HUDEP-2 (cell line): ENCODE results near the gene AHNAK.
"Not testable (repeated sequence)": the region's sequence is repeated elsewhere in the genome, so short reads cannot be mapped to it uniquely, and the experiment has no call there.

Experiments
- DNase-seq, 76 experiments: peaks; one replicate each; lab custom pipeline; 2025; ENCODE audit not compliant: unreplicated experiment in 76 of 76; lab: John Stamatoyannopoulos, UW

Gene AHNAK

DNA sequence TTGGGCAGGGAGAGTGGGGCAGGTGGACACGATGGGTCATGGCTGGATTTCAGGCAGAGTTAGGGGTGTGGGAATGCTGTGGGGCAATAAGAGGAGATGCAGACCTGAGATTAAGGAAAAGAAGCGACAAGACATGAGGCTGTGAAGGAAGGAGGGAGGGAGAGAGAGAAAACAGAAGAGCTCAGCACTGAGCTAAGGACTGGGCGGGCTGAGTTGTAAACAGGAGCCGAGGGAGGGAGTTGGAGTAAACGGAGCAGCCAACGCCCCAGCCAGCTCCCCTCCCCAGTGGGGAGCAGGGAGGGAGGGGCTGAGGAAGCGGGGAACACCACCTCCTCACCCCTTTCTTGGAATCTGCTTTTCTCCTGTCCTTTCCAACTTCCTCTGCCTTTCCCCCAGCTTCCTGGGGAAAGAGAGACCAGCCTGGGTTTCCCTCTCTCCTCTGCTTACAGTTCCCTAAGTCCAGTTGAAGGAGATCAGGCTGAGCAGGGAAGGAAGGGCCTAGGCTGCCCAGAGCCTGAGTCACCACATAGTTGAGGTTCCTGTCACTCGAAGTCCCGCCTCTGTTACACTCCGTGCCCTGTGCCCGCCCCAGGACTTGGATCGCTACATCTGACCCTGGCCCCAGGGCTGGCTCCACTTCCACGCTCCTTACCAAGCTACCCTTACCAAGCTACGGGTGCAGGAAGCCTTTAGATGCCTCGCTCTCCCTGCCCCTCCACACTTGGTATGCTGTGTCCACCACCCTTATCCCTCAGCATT lies 6.7 kb upstream of the AHNAK start:
- DNase-seq = peak in 69 of 76 experiments; percentile 33 to 86 (median 72)

- no peak for DNase-seq
These were observed 6.0 kb upstream of the AHNAK start for GRCh38 chr11:62552485-62553079.

- not testable (repeated sequence) for DNase-seq
These were observed 3.9 kb upstream of the AHNAK start for GRCh38 chr11:62550478-62550877.

DNA sequence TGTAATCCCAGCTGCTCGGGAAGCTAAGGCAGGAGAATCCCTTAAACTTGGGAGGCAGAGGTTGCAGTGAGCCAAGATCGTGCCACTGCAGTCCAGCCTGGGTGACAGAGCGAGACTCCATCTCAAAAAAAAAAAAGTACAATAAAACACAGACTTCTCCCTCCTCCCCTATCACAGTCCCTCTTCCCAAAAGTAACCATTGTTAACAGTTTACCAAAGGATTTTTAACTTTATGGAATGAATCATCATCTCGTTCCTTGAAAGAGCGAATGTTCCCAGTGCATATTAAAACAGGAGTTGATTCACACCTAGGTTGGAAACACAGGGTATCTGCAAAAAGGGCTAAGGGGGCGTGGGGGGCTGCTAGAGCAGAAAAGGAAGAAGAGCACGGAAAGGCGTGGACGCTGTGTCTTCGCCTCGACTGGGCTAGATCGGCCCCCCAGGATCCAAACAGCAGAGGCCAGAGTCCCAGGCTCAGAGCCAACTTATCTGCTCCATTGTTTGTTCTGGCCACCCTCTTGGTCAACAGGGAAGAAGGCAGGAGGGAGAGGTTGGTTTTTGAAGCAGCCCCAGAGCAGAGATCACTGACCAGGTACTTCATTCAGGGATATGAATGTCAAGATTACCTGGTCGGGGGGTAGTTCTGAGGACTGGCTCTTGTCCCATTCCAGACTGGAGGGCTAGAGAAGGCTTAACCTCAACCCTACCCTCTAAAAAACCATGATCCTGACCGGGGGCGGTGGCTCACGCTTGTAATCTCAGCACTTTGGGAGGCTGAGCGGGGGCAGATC lies 2.1 kb upstream of the AHNAK start:
- DNase-seq = no peak

- DNase-seq = no peak
These were observed 1.2 kb upstream of the AHNAK start for GRCh38 chr11:62547691-62548281.

DNA sequence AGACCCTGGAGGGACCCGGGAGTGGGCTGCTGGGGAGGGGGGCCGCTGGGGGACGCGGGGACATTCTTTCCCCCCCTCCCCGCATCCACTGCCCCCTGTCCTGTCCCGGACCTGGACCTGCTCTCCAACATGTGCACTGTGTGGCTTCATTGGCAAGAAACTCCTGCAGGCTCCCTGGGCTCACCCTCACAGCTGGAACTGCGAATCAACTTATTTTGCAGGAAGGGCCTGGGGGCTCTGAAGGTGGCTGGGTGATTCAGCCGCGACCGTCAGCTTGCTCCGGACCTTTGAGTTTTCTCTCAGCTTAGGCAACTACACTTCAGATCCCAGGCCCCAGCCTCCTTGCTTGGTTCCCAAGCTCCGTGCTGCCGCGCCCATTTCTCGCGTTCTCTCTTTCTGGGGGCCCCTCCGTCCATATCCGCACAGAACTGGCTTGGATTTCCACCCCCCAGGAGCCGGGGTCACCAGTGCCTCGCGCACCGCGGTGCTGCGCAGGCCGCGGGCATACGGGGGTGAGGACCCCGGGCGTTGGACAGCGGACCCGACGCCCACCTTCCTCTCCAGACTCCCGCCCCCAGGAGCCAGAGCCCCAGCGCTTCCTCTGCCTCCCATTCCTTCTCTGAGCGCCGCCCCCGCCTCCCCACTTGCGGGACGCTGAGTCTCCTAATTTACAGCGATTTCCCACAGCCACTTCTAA lies 471 bp upstream of the AHNAK start:
- peak in 3 of 76 experiments; percentile 42 to 53 (median 53) for DNase-seq

- DNase-seq = peak in 62 of 76 experiments; percentile 20 to 83 (median 60)
These were observed 966 bp downstream of the AHNAK start for GRCh38 chr11:62545437-62546243.

- peak in 19 of 76 experiments; percentile 10 to 35 (median 23) for DNase-seq
These were observed 1.8 kb downstream of the AHNAK start for GRCh38 chr11:62544581-62545436.

DNA sequence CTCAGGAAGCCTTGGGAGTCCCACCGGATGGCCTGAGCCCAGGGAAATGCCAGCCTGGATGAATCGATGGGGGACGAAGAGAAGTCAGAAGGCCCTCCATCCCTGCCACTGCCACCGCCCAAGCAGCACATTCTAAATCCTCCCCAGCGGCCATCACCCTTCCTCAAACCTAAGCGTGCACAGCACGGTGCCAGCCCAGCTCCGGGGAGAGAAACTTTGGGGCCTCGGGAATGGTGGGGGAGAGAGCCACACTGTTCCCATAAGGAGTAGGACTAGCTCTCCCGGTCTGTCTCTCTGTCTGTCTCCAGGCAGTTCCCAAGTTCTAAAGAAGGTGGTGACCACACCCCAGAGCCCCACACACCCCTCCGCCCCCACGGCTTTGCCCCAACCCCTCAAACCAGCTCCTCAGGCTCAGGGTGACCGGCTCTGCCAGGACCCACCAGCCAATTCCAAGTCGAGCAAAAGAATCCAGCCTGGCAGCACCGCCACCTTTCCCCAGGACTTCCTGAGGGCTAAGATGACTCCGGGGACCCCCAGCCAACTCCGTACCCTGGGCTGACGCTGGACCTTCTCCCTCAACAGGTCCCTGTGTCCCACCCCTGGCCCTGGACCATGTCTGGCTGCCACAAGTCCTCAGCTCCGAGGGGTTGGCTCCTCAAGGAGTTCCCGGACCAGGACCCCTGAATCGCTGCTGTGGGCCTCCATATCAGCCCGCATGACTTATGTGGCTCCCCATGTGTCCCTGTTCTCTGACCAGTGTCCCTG lies 2.7 kb downstream of the AHNAK start:
- DNase-seq = peak in 1 of 76 experiments; percentile 22

DNA sequence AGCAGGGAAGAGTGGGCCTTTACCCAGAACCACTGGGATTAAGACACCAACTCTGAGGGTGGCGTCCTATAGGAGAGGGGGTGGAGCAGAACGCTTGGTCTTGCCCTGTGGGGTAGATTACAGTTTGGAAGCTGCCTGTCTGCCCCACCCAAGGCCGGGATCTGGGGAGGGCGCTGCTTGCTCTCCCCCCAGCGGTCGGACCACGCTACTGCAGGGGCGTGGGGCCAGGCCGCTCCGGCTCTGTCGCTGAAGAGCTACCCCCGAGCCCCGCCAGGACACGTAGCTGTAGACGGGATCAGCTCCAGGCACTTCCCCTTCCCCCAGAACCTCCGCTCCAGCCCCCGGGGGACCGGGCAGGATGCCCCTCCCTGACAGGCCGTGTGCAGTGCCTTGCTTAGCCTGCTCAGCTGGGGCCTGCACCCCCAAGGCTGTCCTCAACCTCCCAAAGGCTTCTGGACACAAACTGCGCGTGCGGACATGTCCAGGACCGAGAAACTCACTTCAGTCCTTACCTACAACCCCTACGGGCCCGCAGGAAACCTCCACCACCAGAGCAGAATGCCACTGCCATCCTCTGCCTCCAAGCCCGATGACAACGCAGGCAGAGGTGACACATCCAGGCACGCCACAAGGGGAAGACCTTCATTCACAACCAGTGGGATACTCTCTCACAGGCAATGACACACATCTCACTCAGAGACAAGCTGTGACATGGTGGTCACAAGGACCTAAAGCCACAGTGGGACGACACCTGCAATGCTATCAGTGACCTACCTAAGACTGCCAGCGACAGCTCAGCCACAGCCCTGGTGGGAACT lies 3.6 kb downstream of the AHNAK start:
- peak in 71 of 76 experiments; percentile 29 to 91 (median 77) for DNase-seq

- no peak for DNase-seq
These were observed 4.4 kb downstream of the AHNAK start for GRCh38 chr11:62542111-62542745.

- DNase-seq = peak in 4 of 76 experiments; percentile 10 to 26 (median 20)
These were observed 5.6 kb downstream of the AHNAK start for GRCh38 chr11:62540804-62541701.

GRCh38 chr11:62539238-62539925 lies 7.2 kb downstream of the AHNAK start:
- peak in 70 of 76 experiments; percentile 25 to 94 (median 79) for DNase-seq

- DNase-seq = no peak
These were observed 8.0 kb downstream of the AHNAK start for GRCh38 chr11:62538470-62539237.
